ENCODE measurements around the gene SOD3.

DNA sequence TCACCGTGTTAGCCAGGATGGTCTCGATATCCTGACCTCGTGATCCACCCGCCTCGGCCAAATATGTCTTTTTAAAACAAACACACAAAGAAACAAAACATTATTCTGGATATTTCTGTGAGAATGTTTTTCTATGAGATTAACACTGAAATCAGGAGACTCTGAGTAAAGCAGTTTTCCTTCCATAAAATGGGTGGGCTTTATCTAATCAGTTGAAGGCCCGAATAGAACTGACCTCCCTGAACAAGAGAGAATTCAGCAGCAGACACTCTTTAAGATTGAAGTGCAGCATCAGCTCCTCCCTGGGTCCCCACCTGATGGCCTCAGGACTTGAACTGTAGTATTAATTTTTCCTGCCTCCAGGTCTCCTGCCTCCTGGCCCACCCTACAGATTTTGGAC lies 22.4 kb upstream of the SOD3 start:
- TF ChIP-seq, protein P1, sequence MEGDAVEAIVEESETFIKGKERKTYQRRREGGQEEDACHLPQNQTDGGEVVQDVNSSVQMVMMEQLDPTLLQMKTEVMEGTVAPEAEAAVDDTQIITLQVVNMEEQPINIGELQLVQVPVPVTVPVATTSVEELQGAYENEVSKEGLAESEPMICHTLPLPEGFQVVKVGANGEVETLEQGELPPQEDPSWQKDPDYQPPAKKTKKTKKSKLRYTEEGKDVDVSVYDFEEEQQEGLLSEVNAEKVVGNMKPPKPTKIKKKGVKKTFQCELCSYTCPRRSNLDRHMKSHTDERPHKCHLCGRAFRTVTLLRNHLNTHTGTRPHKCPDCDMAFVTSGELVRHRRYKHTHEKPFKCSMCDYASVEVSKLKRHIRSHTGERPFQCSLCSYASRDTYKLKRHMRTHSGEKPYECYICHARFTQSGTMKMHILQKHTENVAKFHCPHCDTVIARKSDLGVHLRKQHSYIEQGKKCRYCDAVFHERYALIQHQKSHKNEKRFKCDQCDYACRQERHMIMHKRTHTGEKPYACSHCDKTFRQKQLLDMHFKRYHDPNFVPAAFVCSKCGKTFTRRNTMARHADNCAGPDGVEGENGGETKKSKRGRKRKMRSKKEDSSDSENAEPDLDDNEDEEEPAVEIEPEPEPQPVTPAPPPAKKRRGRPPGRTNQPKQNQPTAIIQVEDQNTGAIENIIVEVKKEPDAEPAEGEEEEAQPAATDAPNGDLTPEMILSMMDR (IDR thresholded peaks at IDR 0.05 in 8 of 11, conservative IDR thresholded peaks at IDR 0.05 in 3 of 11) = no peak
- TF ChIP-seq POLR2A (IDR thresholded peaks at IDR 0.05) = no peak

Data from spleen (tissue), 7 donors.